WTC11 (cell line): Measurements from ENCODE around the gene NMBR. TPM values are rescaled to one million over a fixed set of nuclear protein-coding genes. Genes with fewer than 3 reads are reported as not detected.

ENCODE experiments used
- ATAC-seq: fragments of 200-7000 bp; cut with Tn5 transposase; 2 replicates; pipeline ENCODE4 v1.10.0; 2021; ENCODE audit warnings: mild to moderate bottlenecking, moderate library complexity
- CTCF ChIA-PET: fragments of 300-600 bp; sonication (Branson Sonifier 250); formaldehyde crosslinking; loops from one replicate; lab custom pipeline; 2021; ENCODE audit warnings: antibody characterized with exemption; lab: Charles Lee
- POLR2A ChIA-PET: fragments of 350-600 bp; sonication (Branson Sonifier 250); formaldehyde crosslinking; loops from one replicate; lab custom pipeline; 2021; ENCODE audit warnings: antibody characterized with exemption; lab: Charles Lee
- DNase-seq: peaks from one replicate; pipeline ENCODE4 v3.0.0; 2021; ENCODE audit warnings: low spot score
- H3K27ac Mint-ChIP-seq: 2 replicates; pipeline ENCODE4 v1.8.0; 2021; ENCODE audit warnings: mixed read lengths
- H3K27me3 Mint-ChIP-seq: 2 replicates; pipeline ENCODE4 v1.8.0; 2021; ENCODE audit warnings: low read depth, mild to moderate bottlenecking, moderate library complexity, mixed read lengths
- H3K36me3 Mint-ChIP-seq: 2 replicates; pipeline ENCODE4 v1.8.0; 2021; ENCODE audit warnings: mixed read lengths
- H3K4me1 Mint-ChIP-seq: 2 replicates; pipeline ENCODE4 v1.8.0; 2022; ENCODE audit warnings: mixed read lengths
- H3K4me3 Mint-ChIP-seq: 2 replicates; pipeline ENCODE4 v1.8.0; 2021; ENCODE audit warnings: mild to moderate bottlenecking, moderate library complexity, mixed read lengths
- H3K9me3 Mint-ChIP-seq: 2 replicates; pipeline ENCODE4 v1.8.0; 2021; ENCODE audit warnings: mixed read lengths
- ATF1 ChIP-seq: sonication (generic); formaldehyde crosslinking; IDR thresholded peaks from 2 replicates; pipeline ENCODE4 v1.8.1; 2023; ENCODE audit warnings: mild to moderate bottlenecking, moderate library complexity, missing genetic modification reagents
- ATF2 ChIP-seq: sonication (generic); formaldehyde crosslinking; IDR thresholded peaks from 2 replicates; pipeline ENCODE4 v1.8.1; 2022; ENCODE audit warnings: low read depth, missing genetic modification reagents, borderline replicate concordance
- ESRRA ChIP-seq: sonication (generic); formaldehyde crosslinking; IDR thresholded peaks from 2 replicates; pipeline ENCODE4 v1.8.1; 2022; ENCODE audit warnings: mild to moderate bottlenecking, missing genetic modification reagents, borderline replicate concordance
- FOXP1 ChIP-seq: sonication (generic); formaldehyde crosslinking; IDR thresholded peaks from 2 replicates; pipeline ENCODE4 v1.8.0; 2022; ENCODE audit warnings: missing genetic modification reagents, mild to moderate bottlenecking, moderate library complexity, borderline replicate concordance
- FOXP4 ChIP-seq: sonication (generic); formaldehyde crosslinking; IDR thresholded peaks from 2 replicates; pipeline ENCODE4 v1.8.0; 2022; ENCODE audit warnings: mild to moderate bottlenecking, missing genetic modification reagents
- JAZF1 ChIP-seq: fragments of 250-450 bp; sonication (Bioruptor Pico); IDR thresholded peaks from 2 replicates; pipeline ENCODE4 v1.9.0; 2021; ENCODE audit warnings: moderate library complexity, mild to moderate bottlenecking, inconsistent platforms
- MXD4 ChIP-seq: fragments of 250-450 bp; sonication (Bioruptor Pico); IDR thresholded peaks from 2 replicates; pipeline ENCODE4 v1.8.0; 2021; ENCODE audit warnings: mild to moderate bottlenecking, moderate library complexity, borderline replicate concordance
- NFYB ChIP-seq: sonication (generic); formaldehyde crosslinking; conservative IDR thresholded peaks from 2 replicates; pipeline ENCODE4 v1.8.0; 2022; ENCODE audit warnings: low read depth, missing genetic modification reagents
- NR1H2 ChIP-seq: sonication (generic); formaldehyde crosslinking; IDR thresholded peaks from 2 replicates; pipeline ENCODE4 v1.9.0; 2021; ENCODE audit warnings: mild to moderate bottlenecking, moderate library complexity, missing genetic modification reagents
- PRDM15 ChIP-seq: sonication (generic); formaldehyde crosslinking; IDR thresholded peaks from 2 replicates; pipeline ENCODE4 v1.8.0; 2022; ENCODE audit warnings: missing genetic modification reagents
- ZNF121 ChIP-seq: sonication (generic); formaldehyde crosslinking; IDR thresholded peaks from 2 replicates; pipeline ENCODE4 v1.8.0; 2023; ENCODE audit warnings: missing genetic modification reagents
- ZNF138 ChIP-seq: sonication (generic); formaldehyde crosslinking; conservative IDR thresholded peaks from 2 replicates; pipeline ENCODE4 v1.8.1; 2022; ENCODE audit warnings: mild to moderate bottlenecking, moderate library complexity, missing genetic modification reagents
- ZNF512 ChIP-seq: sonication (generic); formaldehyde crosslinking; IDR thresholded peaks from 2 replicates; pipeline ENCODE4 v1.8.1; 2022; ENCODE audit warnings: missing genetic modification reagents, borderline replicate concordance
- total RNA-seq: library from RNA; stranded (reverse); gene quantifications from 3 replicates; pipeline ENCODE4 v1.2.3, GENCODE V29; 2021
- TF ChIP-seq, protein P1 (sequence below): sonication (generic); formaldehyde crosslinking; IDR thresholded peaks from 2 replicates; pipeline ENCODE4 v1.8.1; 2023; ENCODE audit warnings: mild to moderate bottlenecking, missing genetic modification reagents
- TF ChIP-seq, protein P2 (sequence below): fragments of 250-450 bp; sonication (Bioruptor Pico); IDR thresholded peaks from 2 replicates; pipeline ENCODE4 v2.1.2; 2022; ENCODE audit warnings: mild to moderate bottlenecking, moderate library complexity
- TF ChIP-seq, protein P3 (sequence below): sonication (generic); formaldehyde crosslinking; IDR thresholded peaks from 2 replicates; pipeline ENCODE4 v1.8.0; 2022; ENCODE audit warnings: mild to moderate bottlenecking, missing genetic modification reagents

The NMBR gene
- total RNA-seq, 1 experiment from 2014 or later = not detected

DNA sequence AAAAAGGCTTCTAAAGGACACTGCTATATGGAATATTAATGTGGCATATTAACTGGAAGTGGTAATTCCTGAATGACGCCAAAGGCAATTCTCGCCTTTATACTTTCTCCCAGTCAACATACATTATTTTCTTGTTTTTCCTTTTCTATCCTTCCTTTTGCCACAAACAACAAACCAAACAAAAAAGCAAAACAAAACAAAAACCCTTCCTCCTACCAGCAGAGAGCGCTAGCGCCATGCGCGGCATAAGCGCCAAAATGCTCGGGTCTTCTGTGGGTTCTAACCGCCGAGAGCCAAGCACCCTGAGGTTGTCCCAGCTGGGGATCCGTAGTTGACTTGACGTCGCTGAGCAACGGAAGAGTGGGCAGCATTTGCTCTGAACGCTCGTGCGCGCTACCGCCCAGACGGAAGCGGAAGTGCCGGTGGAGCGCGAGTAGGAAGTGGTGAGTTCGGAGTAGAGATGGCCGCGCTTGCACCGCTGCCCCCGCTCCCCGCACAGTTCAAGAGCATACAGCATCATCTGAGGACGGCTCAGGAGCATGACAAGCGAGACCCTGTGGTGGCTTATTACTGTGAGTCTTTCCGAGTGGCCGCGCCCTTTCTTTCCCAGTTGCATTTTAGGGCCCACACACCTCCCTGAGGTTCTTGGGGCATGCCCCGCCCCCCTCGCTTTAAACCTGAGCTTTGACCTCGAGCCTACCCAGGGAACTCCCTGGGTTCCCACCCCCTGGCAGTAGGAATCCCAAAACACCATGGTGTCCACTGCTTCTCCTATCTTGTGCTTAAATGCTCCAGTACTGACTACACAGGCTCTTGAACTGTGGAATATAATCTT lies at the start of gene NMBR, which contains the start of gene VTA1 (continued):
- TF ChIP-seq PRDM15 (CRISPR knock-in tag) (no peak), NR1H2 (CRISPR knock-in tag) (no peak), ATF1 (CRISPR knock-in tag) (no peak), FOXP1 (CRISPR knock-in tag) (peak; percentile 88; the same call in 1 of the 2 replicates), ESRRA (CRISPR knock-in tag) (no peak), FOXP4 (peak; percentile 69; the same call in 1 of the 2 replicates), ATF2 (CRISPR knock-in tag) (no peak)
- TF ChIP-seq, protein P1, sequence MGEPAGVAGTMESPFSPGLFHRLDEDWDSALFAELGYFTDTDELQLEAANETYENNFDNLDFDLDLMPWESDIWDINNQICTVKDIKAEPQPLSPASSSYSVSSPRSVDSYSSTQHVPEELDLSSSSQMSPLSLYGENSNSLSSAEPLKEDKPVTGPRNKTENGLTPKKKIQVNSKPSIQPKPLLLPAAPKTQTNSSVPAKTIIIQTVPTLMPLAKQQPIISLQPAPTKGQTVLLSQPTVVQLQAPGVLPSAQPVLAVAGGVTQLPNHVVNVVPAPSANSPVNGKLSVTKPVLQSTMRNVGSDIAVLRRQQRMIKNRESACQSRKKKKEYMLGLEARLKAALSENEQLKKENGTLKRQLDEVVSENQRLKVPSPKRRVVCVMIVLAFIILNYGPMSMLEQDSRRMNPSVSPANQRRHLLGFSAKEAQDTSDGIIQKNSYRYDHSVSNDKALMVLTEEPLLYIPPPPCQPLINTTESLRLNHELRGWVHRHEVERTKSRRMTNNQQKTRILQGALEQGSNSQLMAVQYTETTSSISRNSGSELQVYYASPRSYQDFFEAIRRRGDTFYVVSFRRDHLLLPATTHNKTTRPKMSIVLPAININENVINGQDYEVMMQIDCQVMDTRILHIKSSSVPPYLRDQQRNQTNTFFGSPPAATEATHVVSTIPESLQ (CRISPR knock-in tag) = no peak

GRCh38 chr6:142195862-142196541 lies 49.1 kb upstream of the NMBR start:
- no peaks in the 10 kb centered on the region for H3K9me3 Mint-ChIP-seq
- ChIA-PET POLR2A (interaction anchor here (0.5 kb wide), 1 partner anchor 1166 kb away, joined by 3 read pairs; no protein-coding TSS in a partner anchor), CTCF (interaction anchor here (1.3 to 1.8 kb wide), 4 partner anchors 8 to 40 kb away, joined by 4 to 11 read pairs (median 8); no protein-coding TSS in a partner anchor)
- no peaks in the 10 kb centered on the region for H3K4me1 Mint-ChIP-seq
- TF ChIP-seq, protein P2, sequence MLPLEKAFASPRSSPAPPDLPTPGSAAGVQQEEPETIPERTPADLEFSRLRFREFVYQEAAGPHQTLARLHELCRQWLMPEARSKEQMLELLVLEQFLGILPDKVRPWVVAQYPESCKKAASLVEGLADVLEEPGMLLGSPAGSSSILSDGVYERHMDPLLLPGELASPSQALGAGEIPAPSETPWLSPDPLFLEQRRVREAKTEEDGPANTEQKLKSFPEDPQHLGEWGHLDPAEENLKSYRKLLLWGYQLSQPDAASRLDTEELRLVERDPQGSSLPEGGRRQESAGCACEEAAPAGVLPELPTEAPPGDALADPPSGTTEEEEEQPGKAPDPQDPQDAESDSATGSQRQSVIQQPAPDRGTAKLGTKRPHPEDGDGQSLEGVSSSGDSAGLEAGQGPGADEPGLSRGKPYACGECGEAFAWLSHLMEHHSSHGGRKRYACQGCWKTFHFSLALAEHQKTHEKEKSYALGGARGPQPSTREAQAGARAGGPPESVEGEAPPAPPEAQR = no peak
- TF ChIP-seq JAZF1 = no peak
- TF ChIP-seq ZNF121 (CRISPR knock-in tag) = no peak
- no peak for TF ChIP-seq ZNF512 (CRISPR knock-in tag)
- TF ChIP-seq, protein P3, sequence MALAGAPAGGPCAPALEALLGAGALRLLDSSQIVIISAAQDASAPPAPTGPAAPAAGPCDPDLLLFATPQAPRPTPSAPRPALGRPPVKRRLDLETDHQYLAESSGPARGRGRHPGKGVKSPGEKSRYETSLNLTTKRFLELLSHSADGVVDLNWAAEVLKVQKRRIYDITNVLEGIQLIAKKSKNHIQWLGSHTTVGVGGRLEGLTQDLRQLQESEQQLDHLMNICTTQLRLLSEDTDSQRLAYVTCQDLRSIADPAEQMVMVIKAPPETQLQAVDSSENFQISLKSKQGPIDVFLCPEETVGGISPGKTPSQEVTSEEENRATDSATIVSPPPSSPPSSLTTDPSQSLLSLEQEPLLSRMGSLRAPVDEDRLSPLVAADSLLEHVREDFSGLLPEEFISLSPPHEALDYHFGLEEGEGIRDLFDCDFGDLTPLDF (CRISPR knock-in tag) = no peak
- TF ChIP-seq MXD4 (CRISPR knock-in tag) = no peak
- no peak for TF ChIP-seq ZNF138 (CRISPR knock-in tag)
- TF ChIP-seq NFYB (CRISPR knock-in tag) = no peak
- no peak overlapping the region for H3K27ac Mint-ChIP-seq
- DNase-seq (no peak), ATAC-seq (no peak)
- peaks cover 6% of the 10 kb centered on the region for H3K36me3 Mint-ChIP-seq
- no peak overlapping the region for H3K4me3 Mint-ChIP-seq
- H3K27me3 Mint-ChIP-seq = no peaks in the 10 kb centered on the region
